Stimulated activated CD8-positive, alpha-beta memory T cell treated with anti-CD3 and anti-CD28 coated beads, Interleukin-15, amount 100 ng/mL, for 24 hours (primary cell): ENCODE data around the gene THSD4.

Experiments
- DNase-seq: peaks from one replicate; pipeline ENCODE4 v3.0.0-alpha.2; 2020; ENCODE audit warnings: low read depth

THSD4 gene

DNA sequence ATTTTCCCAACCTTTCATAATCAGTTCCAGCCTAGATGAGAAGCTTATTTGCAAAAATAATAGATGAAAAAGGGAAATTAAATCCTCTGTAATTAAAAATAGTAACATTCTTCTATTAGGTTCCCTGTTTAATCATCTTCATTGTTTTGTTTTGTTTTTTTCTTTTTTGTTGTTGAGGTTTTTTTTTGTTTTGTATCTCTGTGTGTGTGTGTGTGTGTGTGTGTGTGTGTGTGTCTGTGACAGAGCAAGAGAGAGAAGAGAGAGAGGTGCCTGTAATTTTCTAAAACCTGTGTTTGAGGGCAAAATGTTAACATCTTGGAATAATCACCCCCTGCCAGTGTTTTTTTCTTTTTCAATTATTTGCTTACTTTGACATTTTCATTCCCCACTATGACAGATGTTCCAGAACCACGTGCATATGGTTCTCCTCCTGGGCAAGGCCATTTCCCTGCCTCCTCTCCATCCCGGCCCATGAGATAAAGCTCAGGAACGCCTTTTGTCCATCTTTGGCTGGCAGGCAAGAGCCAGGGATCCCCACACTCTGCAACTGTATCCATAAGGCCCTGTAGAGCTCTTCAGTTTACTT is 573.3 kb downstream of the THSD4 start:
- no peak for DNase-seq

- DNase-seq: no peak
Measured at GRCh38 chr15:71691081-71691457, 575.8 kb downstream of the THSD4 start.

- no peak for DNase-seq
Measured at GRCh38 chr15:71691458-71692417, 576.5 kb downstream of the THSD4 start.

DNA sequence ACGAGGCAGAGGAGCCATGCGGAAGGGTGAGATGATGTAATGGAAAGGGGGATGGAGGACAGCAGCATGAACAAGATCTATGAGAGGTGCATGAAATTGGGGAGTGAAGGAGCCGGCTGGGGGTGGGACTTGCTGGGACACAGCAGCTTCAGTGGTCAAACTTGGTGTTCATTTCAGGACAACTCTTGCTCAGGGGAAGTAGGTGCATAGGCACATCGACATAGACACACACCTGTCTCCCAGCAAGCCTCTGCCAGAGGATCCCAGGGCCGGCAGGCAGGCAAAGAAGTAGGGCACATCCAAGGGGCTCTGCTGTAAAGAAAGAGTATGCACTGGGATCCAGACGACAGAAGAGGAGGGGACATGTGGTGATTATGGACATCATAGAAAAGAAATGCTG is 582.0 kb downstream of the THSD4 start:
- DNase-seq: no peak

DNA sequence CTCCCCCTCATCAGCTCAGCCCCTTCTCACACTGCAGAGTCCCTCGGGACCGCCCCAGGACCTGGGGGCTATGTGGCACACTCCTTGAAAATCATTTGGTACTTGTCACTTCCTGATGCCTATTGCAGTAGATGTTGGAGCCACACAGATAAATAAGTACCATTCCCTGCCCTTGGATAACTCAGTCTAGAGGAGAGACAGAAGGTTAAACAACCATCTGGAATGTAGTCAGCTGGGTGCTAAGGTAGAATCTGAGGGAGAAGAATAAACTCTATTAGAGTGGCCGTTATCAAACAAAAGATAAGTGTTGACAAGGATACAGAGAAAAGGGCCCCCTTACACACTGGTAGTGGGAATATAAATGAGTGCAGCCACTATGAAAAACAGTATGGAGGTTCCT is 582.8 kb downstream of the THSD4 start:
- DNase-seq: no peak

DNA sequence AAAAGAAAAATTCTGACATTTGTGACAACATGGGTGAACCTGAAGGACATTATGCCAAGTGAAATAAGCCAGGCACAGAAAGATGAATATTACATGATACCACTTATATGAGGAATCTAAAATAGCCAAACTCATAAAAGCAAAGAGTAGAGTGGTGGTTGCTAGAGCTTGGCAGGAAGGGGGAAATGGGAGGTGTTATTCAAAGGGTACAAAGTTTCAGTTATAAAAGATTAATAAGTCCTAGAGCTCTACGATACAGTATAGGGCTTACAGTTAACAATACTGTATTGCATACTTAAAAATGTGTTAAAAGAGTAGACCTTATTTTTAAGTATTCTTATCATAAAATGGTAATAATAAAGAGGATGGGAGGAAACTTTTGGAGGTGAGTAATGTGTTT is 583.5 kb downstream of the THSD4 start:
- no peak for DNase-seq

GRCh38 chr15:71699977-71700376 is 584.7 kb downstream of the THSD4 start:
- no peak for DNase-seq

DNA sequence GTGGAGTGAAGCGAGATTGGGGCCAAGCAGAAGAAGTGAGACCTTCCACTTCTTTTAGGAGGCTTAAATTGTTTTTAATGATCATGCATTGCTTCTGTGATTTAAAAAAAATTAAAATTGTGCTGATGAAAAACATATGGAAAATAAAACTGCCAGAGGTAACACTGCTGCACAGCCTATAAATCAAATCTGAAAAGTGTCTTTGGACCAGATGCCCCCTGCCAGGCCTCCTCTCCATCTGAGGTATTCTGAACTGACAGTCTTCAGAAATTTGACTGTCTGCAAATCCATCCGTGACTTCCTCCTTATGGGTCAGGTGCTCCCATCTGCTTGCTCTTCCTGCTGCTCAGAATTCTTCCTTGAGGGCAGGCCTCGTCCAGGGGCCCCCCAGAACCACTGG is 586.5 kb downstream of the THSD4 start:
- no peak for DNase-seq

- no peak for DNase-seq
Measured at GRCh38 chr15:71702496-71702895, 587.2 kb downstream of the THSD4 start.

DNA sequence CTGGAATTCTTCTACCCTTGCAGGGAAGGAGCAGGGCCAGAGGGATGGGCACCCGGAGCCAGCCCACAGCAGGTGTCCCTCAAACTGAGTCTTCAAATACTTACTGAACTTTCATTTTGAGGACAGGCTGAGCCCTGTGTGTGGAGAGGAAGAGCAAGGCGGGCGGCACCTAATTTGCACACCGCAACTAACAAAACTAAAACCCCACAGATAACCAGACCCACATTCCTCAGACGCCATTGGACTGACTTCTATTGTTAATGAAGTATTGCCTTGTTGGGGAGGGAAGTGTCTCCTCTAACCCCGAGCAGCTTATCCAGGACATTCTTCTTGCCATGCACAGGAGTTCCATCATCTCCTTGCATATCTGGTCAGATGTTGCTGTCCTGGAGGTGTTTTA is 589.9 kb downstream of the THSD4 start:
- no peak for DNase-seq

- no peak for DNase-seq
Measured at GRCh38 chr15:71706461-71707229, 591.4 kb downstream of the THSD4 start.

GRCh38 chr15:71707230-71708050 is 592.2 kb downstream of the THSD4 start:
- DNase-seq: no peak

- DNase-seq: no peak
Measured at GRCh38 chr15:71708051-71708429, 592.8 kb downstream of the THSD4 start.

DNA sequence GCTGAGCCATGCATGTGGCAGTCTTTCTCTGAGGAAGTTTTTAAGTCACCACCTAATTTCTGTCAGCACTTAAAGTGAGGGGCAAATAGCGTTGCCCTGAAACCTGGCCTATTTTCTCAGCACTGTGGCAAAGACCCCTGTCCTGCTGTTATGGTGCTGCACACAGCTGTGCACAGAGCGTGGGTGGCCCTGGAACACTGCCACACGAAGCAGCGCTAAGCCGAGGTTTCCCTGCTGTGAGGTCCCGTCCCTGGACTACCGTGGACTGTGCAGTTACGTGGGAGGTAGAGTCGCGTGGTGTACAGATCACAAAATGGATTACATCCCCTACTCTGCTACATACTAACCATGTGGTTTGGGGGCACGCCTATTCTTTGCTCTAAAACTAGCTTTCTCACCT is 593.5 kb downstream of the THSD4 start:
- no peak for DNase-seq

GRCh38 chr15:71709808-71710418 is 594.6 kb downstream of the THSD4 start:
- no peak for DNase-seq

- no peak for DNase-seq
Measured at GRCh38 chr15:71712182-71712581, 596.9 kb downstream of the THSD4 start.

DNA sequence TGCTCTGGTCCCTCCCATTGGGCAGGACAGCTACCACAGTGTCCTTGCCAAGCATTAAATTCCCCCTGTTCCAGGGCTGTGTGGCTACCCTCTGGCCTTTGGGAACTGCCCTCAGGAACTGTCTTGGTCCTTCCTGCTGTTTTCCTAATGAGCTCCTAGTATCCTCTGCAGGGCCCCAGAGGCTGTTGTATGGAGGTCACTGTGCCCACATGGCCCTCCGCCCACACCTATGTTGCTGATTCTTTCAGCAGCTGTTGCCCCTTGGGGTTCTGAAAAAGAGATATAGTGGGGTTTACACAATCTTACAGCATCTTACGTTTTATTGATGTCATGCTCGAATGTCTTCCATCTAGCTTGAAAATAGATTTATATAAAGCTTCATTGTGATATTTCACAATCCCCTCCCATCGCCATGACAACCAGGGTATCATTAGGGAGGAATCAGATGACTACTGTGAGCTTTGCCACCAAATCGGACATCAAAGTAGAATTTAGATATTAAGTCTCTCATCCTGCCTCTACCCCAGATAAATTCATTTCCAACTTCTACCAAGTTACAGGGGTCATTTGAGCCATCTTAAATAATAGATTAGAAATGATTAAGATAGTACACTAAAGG is 598.0 kb downstream of the THSD4 start:
- DNase-seq: no peak

GRCh38 chr15:71715914-71716313 is 600.6 kb downstream of the THSD4 start:
- no peak for DNase-seq

DNA sequence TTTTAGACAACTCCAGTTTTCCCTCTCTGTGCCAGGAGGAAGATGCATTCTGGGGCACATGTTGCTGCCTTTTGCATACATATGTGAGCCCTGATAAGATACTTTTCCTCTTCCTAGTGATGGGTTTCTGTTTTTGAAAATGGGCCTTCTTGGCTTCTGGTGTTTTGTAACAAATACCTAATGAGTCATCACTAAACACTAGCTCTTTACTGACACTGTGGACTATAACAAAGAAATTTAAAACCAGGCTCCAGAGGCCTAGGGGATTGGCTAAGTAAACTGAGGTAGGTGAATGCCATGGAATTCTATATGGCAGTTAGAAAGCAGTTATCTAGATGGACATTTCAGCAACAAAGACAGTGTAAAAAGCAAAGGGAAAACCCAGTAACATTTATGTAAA is 601.7 kb downstream of the THSD4 start:
- no peak for DNase-seq

GRCh38 chr15:71718116-71718910 is 603.0 kb downstream of the THSD4 start:
- no peak for DNase-seq
